ENCODE results near the gene KYNU. TPM values are rescaled to one million over a fixed set of nuclear protein-coding genes. Genes with fewer than 3 reads are reported as not detected.
"Not testable (repeated sequence)": the region's sequence is repeated elsewhere in the genome, so short reads cannot be mapped to it uniquely, and the experiment has no call there.

KYNU gene
- total and polyA plus RNA-seq, 9 of the 15 experiments (the other 6 are each of a cell fraction or from before 2014, with no cell fraction given): 2.6 to 11.6 (median 7.2) TPM

- in situ Hi-C loops (cut with MboI): no loop called here
- H3K27me3 ChIP-seq (ENCODE audit: control insufficient read depth in 2 of 2, insufficient read depth in 2 of 2, low read length in 2 of 2): no peaks in the 10 kb centered on the region
- FAIRE-seq (no peak), ATAC-seq (no peak), DNase-seq (ENCODE audit: extremely low read depth in 1 of 4, low spot score in 3 of 4) (no peak)
- H3K27ac ChIP-seq (ENCODE audit: extremely low read depth, low read depth, low read length): no peak overlapping the region
- ChIA-PET POLR2A (no interaction called here), CTCF (ENCODE audit: low intra/inter-chr PET ratio) (no interaction called here)
- intact Hi-C loops (cut with micrococcal nuclease): no loop called here
- H3K4me2 ChIP-seq (ENCODE audit: insufficient read depth, low read length): no peak overlapping the region
- TF ChIP-seq HMG20A (CRISPR knock-in tag; conservative IDR thresholded peaks at IDR 0.05) (no peak), ZBTB1 (CRISPR knock-in tag; IDR thresholded peaks at IDR 0.05; ENCODE audit: borderline replicate concordance, low read depth) (no peak), ZNF316 (IDR thresholded peaks at IDR 0.05) (no peak), ZNF445 (CRISPR knock-in tag; IDR thresholded peaks at IDR 0.05; ENCODE audit: low read depth) (no peak), ZNF253 (CRISPR knock-in tag; conservative IDR thresholded peaks at IDR 0.05) (no peak), ZNF140 (CRISPR knock-in tag; IDR thresholded peaks at IDR 0.05) (no peak), HNRNPL (IDR thresholded peaks at IDR 0.05; ENCODE audit: low read depth, low read length) (no peak), ETV5 (CRISPR knock-in tag; IDR thresholded peaks at IDR 0.05; ENCODE audit: low read depth) (no peak), HNRNPLL (IDR thresholded peaks at IDR 0.05; ENCODE audit: low read depth, low read length, poor library complexity, severe bottlenecking) (no peak), ATF7 (IDR thresholded peaks at IDR 0.05) (no peak), MNT (conservative IDR thresholded peaks at IDR 0.05) (no peak), KAT8 (IDR thresholded peaks at IDR 0.05; ENCODE audit: low read depth) (no peak), KDM4B (IDR thresholded peaks at IDR 0.05; ENCODE audit: borderline replicate concordance in 2 of 2, low read depth in 1 of 2) (no peak), ZNF263 (CRISPR knock-in tag; IDR thresholded peaks at IDR 0.05; ENCODE audit: borderline replicate concordance) (no peak), ZNF449 (CRISPR knock-in tag; IDR thresholded peaks at IDR 0.05) (no peak)
- H2AFZ ChIP-seq (ENCODE audit: low read depth, low read length): no peak overlapping the region
- H3K9ac ChIP-seq (ENCODE audit: insufficient read depth in 1 of 2, low read depth in 2 of 2, low read length in 2 of 2): no peak overlapping the region
- H3K4me3 ChIP-seq: no peak overlapping the region
- BruUV-seq (replicated peaks): no TSS peak
- no peaks in the 10 kb centered on the region for H3K9me1 ChIP-seq (ENCODE audit: control insufficient read depth, insufficient read depth, low read length)
- H3K4me1 ChIP-seq (replicated peaks in 1 of 2; ENCODE audit: control insufficient read depth in 2 of 2, insufficient read depth in 2 of 2, low read length in 2 of 2): no peaks in the 10 kb centered on the region
- no peaks in the 10 kb centered on the region for H3K79me2 ChIP-seq (ENCODE audit: control insufficient read depth, insufficient read depth, low read length)
- H3K9me3 ChIP-seq (replicated peaks; ENCODE audit: control insufficient read depth, insufficient read depth, low read depth, low read length): no peaks in the 10 kb centered on the region
- WGBS (ENCODE audit: insufficient coverage, low coverage, missing lambda C conversion rate): 5% methylated on average over 3 of the region's 3 CpGs
- no peaks in the 10 kb centered on the region for H3K36me3 ChIP-seq (ENCODE audit: control insufficient read depth, insufficient read depth, low read length)
- H4K20me1 ChIP-seq (replicated peaks; ENCODE audit: control insufficient read depth, insufficient read depth, low read length): no peaks in the 10 kb centered on the region
Observed at GRCh38 chr2:142881619-142882018, 4.2 kb downstream of the KYNU start.

GRCh38 chr2:142882500-142882899 is 5.0 kb downstream of the KYNU start:
- H3K79me2 ChIP-seq (ENCODE audit: control insufficient read depth, insufficient read depth, low read length); BruUV-seq (replicated peaks); H3K9me1 ChIP-seq (ENCODE audit: control insufficient read depth, insufficient read depth, low read length); ATAC-seq; H3K36me3 ChIP-seq (ENCODE audit: control insufficient read depth, insufficient read depth, low read length); H3K4me2 ChIP-seq (ENCODE audit: insufficient read depth, low read length); H3K27me3 ChIP-seq (ENCODE audit: control insufficient read depth in 2 of 2, insufficient read depth in 2 of 2, low read length in 2 of 2); H3K9me3 ChIP-seq (replicated peaks; ENCODE audit: control insufficient read depth, insufficient read depth, low read depth, low read length); intact Hi-C loops (cut with micrococcal nuclease); FAIRE-seq; H3K4me3 ChIP-seq; POLR2A ChIA-PET; H3K9ac ChIP-seq (ENCODE audit: insufficient read depth in 1 of 2, low read depth in 2 of 2, low read length in 2 of 2); in situ Hi-C loops (cut with MboI); DNase-seq (ENCODE audit: extremely low read depth in 1 of 4, low spot score in 3 of 4); CTCF ChIA-PET (ENCODE audit: low intra/inter-chr PET ratio); H2AFZ ChIP-seq (ENCODE audit: low read depth, low read length); H4K20me1 ChIP-seq (replicated peaks; ENCODE audit: control insufficient read depth, insufficient read depth, low read length); H3K4me1 ChIP-seq (replicated peaks in 1 of 2; ENCODE audit: control insufficient read depth in 2 of 2, insufficient read depth in 2 of 2, low read length in 2 of 2); H3K27ac ChIP-seq (ENCODE audit: extremely low read depth, low read depth, low read length): not testable (repeated sequence)
- 10% methylated on average over 2 of the region's 3 CpGs for WGBS (ENCODE audit: insufficient coverage, low coverage, missing lambda C conversion rate)

All from K562 (cell line).